SK-N-MC (cell line): Measurements from ENCODE around the gene VEGFD.

Source experiments
- EZH2 ChIP-seq: fragments of 200-600 bp; sonication (generic); IDR thresholded peaks from one replicate; pipeline ENCODE4 v1.6.1; 2017; ENCODE audit warnings: antibody characterized with exemption
- POLR2AphosphoS5 ChIP-seq: IDR thresholded peaks from 2 replicates; pipeline ENCODE4 v1.6.1; 2012; ENCODE audit warnings: mild to moderate bottlenecking, low read depth, low read length, borderline replicate concordance

- no peak for TF ChIP-seq EZH2
- no peak for TF ChIP-seq POLR2AphosphoS5
Measured at GRCh38 chrX:15430584-15430983, 46.4 kb upstream of the VEGFD start.
